ENCODE measurements around the gene PLEKHH2.

DNA sequence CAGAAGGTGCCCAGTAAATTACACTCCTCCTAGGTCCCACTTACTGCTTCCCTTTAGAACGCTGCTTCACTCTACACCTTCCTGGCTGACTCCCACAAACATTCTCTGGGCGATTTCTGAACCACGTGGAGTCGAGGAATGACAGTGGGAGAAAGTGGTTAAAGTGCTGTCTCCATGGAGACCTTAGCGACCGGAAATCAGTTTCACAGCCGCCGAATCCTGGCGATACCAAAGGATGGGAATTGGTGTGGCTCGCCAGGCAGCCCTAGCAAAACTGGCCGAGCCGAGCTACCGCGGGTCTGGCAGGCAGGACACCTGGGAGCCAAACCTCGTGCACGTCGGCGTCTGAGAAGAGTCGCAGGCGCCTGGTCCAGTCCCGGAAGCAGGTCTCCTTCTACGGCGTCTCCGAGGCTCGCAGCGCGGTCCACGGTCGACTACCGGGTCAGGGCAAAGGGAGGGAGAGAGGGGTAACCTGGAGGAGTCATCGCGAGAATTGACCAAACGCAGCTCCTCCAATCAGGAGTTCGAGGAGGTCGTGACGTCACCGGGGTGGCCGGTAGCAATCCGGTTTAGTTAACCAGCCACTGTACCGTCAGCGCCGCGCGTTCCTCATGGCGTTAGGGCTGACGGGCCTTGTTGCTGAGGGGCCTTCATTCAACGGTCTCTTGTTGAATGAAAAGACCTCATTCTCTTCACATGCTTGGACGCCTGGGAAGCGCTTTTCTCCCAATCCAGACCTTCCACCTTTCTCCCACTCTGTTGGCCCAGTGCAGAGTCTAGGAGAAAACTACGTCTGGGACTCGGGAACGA lies 41.3 kb upstream of the PLEKHH2 start, which contains the start of gene THADA:
- TF ChIP-seq, protein P1, sequence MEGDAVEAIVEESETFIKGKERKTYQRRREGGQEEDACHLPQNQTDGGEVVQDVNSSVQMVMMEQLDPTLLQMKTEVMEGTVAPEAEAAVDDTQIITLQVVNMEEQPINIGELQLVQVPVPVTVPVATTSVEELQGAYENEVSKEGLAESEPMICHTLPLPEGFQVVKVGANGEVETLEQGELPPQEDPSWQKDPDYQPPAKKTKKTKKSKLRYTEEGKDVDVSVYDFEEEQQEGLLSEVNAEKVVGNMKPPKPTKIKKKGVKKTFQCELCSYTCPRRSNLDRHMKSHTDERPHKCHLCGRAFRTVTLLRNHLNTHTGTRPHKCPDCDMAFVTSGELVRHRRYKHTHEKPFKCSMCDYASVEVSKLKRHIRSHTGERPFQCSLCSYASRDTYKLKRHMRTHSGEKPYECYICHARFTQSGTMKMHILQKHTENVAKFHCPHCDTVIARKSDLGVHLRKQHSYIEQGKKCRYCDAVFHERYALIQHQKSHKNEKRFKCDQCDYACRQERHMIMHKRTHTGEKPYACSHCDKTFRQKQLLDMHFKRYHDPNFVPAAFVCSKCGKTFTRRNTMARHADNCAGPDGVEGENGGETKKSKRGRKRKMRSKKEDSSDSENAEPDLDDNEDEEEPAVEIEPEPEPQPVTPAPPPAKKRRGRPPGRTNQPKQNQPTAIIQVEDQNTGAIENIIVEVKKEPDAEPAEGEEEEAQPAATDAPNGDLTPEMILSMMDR (conservative IDR thresholded peaks at IDR 0.05 in 1 of 2, IDR thresholded peaks at IDR 0.05 in 1 of 2; ENCODE audit: extremely low read depth in 1 of 2, insufficient read depth in 1 of 2, low read depth in 1 of 2, low read length in 2 of 2): no peak
- TF ChIP-seq EZH2 (IDR thresholded peaks at IDR 0.05; ENCODE audit: borderline replicate concordance, low read length): no peak
